ENCODE results near the gene TCOF1.
A peak's percentile ranks its signal among the peaks of the same experiment; 100 is the strongest.

Gene TCOF1

GRCh38 chr5:150428106-150428876, 70.8 kb downstream of the TCOF1 start:
- DNase-seq (ENCODE audit: low spot score) = no peak

GRCh38 chr5:150428978-150429377, 71.5 kb downstream of the TCOF1 start:
- no peak for DNase-seq (ENCODE audit: low spot score)

- no peak for DNase-seq (ENCODE audit: low spot score)
Observed at GRCh38 chr5:150429410-150429873, 71.9 kb downstream of the TCOF1 start.

DNA sequence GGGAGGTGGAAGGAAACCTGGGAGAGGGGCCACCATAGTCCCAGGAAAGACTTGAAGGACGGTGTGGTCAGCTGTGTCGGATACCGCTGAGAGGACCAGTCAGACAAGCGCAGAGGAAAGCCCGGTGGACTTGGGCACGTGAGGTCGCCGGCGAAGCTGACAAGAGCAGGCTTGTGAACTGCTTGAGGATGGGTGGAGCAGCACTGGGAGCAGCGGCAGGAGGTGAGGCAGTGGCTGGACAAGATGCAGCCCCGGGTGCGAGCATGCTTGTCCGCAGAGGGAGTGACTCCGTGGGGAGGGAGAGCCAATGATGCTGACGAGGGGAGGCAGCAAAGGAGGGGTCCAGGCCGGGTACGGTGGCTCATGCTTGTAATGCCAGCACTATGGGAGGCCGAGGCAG, 73.6 kb downstream of the TCOF1 start:
- no peak for DNase-seq (ENCODE audit: low spot score)

GRCh38 chr5:150431574-150431973, 74.1 kb downstream of the TCOF1 start:
- DNase-seq (ENCODE audit: low spot score) = no peak

GRCh38 chr5:150434464-150434863, 77.0 kb downstream of the TCOF1 start:
- no peak for DNase-seq (ENCODE audit: low spot score)

DNA sequence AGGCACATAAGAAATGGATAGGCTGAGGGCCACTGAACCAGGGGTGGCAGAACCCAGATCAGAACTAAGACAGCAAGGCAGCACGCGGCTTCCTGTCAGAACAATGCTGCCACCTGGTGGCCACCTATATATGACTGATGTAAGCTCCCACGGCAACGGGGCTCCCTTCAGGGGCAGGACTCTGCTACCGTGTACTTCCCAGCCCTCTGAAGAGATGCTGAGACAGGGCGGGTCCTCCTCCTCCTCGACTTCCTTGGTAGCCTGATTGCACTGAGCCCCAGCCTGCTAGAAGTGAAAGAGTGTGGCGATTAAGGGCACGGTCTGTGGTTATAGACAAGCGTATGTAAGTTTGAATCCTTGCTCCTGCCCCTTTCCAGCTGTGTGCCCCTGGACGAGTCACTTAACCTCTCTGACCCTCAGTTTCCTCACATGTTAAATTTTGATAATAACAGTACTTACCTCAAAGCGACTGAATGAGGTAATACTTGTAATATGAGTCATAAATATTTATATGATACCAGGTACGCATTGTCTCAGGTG, 78.7 kb downstream of the TCOF1 start:
- peak; percentile 83 for DNase-seq (ENCODE audit: low spot score)

GRCh38 chr5:150438873-150439546, 81.5 kb downstream of the TCOF1 start:
- peak; percentile 12 for DNase-seq (ENCODE audit: low spot score)

DNA sequence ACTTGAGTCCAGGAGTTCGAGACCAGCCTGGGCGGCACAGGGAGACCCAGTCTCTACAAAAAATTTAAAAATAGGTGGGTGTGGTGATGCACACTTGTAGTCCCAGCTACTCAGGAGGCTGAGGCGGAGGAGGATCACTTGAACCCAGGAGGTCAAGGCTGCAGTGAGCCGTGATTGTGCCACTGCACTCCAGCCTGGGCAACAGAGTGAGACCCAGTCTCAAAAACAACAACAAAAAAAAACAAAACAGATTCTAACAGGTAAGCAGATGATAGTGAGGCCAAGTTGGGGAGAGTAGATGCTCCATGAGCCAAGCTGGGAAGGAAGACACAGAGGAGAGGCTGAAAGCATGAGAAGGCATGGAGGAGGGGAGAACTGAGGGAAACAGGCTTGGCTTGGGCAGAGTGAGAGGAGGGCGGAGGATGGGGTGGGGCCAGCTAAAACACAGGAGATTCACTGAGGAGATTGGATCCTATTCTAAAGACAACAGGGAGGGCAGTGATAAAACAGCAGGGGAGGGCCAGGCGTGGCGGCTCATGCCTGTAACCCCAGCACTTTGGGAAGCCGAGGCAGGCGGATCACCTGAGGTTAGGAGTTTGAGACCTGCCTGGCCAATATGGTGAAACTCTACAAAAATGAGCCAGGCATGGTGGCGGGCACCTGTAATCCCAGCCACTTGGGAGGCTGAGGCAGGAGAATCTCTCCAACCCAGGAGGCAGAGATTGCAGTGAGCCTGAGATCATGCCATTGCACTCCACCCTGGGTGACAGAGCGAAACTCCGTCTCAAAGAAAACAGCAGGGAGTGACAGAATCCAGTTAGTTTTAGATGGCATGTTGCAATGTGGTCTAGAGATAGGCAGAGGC, 83.7 kb downstream of the TCOF1 start:
- DNase-seq (ENCODE audit: low spot score) = no peak

GRCh38 chr5:150441813-150442698, 84.6 kb downstream of the TCOF1 start:
- no peak for DNase-seq (ENCODE audit: low spot score)

- DNase-seq (ENCODE audit: low spot score) = no peak
Observed at GRCh38 chr5:150442699-150443080, 85.2 kb downstream of the TCOF1 start.

DNA sequence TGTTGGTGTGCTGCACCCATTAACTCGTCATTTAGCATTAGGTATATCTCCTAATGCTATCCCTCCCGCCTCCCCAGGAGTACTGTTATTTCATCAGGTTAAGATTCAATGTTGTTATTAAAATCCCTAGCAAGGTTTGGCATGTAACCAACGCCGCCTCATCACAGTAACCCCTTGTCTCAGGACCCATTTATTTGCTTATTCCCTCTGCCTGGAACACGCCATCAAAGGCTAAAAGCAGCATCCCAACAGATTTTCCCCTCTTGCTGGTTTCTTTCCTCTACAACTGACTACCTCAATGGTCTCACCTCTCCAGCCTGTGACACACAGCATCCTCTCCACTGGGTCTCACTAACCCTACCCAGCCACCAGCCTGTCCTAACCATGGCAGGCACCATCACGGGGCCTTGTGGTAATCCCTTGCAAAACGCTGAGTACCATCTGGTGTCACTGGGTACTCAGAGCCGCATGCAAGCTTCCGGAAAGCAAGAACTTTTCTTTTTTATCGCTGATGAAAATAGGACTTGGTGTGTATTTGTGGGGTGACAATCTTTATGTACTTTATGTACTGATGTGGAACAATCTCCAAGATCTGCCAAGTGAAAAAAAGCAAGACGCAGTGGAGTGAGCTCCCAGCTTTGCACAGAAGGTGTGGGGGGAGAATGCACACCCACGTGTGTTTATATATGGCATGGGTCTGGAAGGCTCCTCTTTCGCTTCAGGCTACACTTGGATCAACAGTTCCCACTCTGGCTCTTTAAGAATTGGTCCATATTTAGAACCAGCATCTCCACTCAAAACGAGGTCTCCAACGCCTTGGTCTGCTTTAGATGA, 86.0 kb downstream of the TCOF1 start:
- DNase-seq (ENCODE audit: low spot score) = no peak

- no peak for DNase-seq (ENCODE audit: low spot score)
Observed at GRCh38 chr5:150444770-150445169, 87.3 kb downstream of the TCOF1 start.

- DNase-seq (ENCODE audit: low spot score) = no peak
Observed at GRCh38 chr5:150446088-150446487, 88.6 kb downstream of the TCOF1 start.

- no peak for DNase-seq (ENCODE audit: low spot score)
Observed at GRCh38 chr5:150446583-150446982, 89.1 kb downstream of the TCOF1 start.

DNA sequence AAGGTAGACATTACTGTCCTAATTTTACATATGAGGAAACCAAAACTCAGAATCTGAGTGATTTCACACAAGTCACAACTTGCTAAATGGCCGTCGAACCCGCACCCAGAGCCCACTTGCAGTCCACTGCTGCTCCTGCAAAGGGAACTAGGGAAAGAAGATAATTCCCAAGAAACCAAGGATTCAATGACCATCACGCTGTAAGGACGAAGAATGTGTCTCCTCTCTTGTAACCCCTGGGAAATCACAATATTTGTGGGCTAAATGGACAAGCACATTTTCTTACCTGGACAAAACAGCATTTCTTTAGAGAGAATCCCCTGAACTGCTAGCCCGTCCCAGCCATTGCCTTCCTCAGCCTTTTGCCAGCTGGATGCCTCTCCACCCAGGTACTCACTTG, 89.7 kb downstream of the TCOF1 start:
- DNase-seq (ENCODE audit: low spot score) = no peak

GRCh38 chr5:150448334-150448733, 90.8 kb downstream of the TCOF1 start:
- DNase-seq (ENCODE audit: low spot score) = no peak

GRCh38 chr5:150448952-150449516, 91.5 kb downstream of the TCOF1 start:
- DNase-seq (ENCODE audit: low spot score) = peak; percentile 26
